IPS-11a (cell line): ENCODE measurements around the gene ZP1.

ENCODE experiments used
- H3K4me3 ChIP-seq: one replicate; pipeline ENCODE4 v1.5.1; 2013; ENCODE audit warnings: low read depth, low read length, control low read depth

The ZP1 gene

DNA sequence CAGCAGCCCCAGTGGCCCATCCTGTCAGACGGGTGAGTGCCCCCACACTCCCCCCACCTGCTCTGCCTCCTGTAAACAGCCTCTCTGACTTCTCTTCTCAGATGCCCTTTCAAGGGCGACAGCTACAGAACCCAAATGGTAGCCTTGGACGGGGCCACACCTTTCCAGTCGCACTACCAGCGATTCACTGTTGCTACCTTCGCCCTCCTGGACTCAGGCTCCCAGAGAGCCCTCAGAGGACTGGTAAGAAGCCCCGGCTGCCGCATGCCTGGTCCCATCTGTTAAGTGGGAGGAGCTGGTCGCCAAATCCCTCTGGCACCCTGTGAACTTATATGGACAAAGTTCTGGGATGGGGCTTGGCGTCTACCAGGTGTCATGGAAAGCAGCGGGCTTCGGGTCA is 6.2 kb downstream of the ZP1 start:
- H3K4me3 ChIP-seq: no peak overlapping the region

DNA sequence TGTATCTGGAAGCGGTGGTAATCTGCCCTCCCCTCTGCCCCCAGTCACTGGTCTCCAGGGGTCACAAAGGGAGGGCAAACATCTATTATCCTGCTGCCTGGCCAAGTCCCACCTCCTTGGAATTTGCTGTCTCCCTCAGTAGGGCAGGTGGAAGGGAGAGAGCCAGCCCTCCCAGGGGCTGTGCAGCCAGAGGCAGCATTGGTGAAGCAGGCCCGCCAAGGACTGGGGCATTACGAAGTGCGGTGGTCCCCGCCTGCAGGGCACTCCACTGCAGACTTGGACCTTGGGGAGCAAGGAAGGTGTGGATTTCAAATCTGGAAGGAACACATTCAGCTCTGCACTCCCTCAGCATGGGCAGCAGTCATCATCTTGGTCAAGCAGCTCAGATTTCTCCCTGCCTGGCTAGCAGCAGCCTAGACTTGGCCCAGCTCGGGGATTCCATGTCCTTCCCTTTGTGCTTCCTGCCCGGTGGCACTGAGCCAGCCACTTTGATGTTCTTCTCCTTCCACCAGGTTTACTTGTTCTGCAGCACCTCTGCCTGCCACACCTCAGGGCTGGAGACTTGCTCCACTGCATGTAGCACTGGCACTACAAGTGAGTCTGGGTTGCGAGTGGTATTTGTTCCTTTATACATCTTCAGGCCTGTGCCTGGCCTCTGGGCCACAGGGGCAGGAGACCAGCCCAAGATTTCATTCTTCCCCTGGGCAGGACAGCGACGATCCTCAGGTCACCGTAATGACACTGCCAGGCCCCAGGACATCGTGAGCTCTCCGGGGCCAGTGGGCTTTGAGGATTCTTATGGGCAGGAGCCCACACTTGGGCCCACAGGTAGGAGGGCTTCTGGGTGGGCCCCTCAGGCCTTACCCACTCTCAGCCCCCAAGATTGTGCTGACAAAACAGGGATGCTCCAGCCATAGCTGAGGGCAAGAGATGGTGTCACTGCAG is 7.4 kb downstream of the ZP1 start:
- no peak overlapping the region for H3K4me3 ChIP-seq

DNA sequence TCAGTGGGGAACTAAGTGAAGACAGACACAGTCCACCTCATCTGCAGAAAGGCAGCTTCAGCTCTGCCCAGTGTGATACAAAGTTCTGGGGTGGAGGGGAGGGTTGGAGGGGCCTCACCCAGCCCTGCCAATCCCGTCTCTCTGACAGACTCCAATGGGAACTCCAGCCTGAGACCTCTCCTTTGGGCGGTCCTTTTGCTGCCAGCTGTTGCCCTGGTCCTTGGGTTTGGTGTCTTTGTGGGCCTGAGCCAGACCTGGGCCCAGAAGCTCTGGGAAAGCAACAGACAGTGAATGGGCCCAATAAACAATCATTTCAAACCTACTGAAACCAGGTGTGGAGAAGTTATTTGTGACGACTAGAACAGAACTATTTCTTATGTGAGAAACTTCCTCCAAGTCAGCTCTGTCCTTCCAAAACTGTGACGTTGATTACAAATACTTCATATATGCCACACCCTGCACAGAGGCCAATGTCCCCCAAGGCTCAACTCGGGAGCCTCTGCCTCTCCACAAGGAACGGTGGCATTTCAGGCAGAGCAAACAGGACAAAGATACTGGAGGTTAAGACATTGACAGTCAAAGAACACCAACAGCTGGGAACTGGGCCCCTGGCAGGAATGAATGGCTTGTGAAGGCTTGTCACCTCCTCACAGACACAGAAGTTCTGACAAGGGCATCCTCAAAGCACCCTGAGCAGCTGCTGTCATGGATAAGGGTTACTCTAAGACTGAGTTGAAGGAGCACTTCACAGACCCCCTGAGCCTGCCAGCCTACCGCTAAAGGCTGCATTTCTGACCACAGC is 8.2 kb downstream of the ZP1 start:
- no peak overlapping the region for H3K4me3 ChIP-seq

DNA sequence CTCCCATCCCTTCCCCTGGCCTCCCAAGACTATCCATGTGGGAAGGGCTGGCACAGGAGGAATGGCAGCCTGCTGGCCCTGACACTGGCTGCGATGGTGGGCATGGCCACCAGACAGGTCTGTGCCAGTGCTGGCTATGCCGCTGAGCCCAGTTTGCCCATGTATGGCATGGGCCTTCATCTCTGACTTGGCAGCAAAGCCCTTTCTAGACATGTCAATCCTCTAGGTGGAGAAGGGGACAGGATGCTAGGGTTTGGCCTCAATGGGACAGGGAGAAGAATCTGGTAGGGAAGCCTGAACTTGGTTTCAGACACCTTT is 8.8 kb downstream of the ZP1 start:
- no peak overlapping the region for H3K4me3 ChIP-seq

DNA sequence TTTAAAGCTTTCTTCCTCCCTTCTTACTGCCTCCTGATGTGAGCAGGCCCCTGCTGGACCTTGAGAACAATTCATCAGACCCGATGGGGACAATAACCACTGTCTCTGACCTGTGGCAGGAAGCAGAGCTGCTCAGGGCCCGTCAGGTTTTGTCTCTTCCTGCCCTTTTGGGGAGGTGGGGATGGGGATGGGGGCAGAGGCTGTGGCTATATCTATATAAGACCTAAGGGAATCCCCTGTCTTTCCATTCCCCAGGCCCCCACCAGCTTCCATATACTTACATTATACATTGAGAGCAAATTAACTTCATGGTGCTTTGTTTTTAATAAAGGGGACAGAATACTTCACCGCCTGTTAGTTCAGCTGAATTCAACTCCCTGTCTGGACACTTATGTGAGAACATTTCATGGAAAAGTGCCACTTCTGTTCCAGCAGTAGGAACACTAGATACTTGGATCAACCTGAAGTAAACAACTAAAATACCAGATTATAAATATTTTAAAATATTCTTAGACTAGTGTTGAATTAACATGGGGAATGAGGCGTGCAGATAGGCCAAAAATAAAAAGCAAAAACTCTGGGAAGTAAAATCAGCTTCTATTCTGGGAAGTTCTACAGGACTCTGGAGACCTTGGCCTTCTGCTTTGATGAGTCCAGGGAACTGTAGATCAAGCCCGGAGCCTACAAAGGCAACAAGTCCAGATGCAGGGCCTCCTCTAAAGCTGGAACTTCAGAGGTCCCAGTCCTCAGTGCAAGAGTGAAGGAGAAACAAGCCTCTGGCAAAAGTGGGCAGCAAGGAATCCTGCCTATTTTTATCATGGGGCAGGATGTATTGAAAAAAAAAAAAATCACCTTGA is 11.1 kb downstream of the ZP1 start:
- no peak overlapping the region for H3K4me3 ChIP-seq

DNA sequence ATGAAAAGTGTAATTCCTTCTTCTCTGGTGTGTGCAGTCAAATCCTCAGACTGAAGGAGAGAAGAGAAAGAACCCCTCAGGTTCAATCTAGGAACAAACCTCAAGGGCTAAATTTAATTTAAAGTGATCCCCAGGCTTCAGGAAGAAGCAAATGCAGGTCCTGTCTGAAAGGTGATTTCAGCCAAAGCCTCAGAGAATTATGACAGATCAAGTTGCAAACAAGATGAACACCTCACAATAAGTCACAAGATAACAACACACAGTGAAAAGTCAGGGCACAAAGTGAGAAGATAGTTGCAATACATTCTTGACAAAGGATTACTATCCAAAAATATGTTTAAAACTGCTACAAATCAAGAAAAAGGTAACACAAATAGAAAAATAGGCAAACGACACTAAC is 11.8 kb downstream of the ZP1 start:
- no peak overlapping the region for H3K4me3 ChIP-seq

DNA sequence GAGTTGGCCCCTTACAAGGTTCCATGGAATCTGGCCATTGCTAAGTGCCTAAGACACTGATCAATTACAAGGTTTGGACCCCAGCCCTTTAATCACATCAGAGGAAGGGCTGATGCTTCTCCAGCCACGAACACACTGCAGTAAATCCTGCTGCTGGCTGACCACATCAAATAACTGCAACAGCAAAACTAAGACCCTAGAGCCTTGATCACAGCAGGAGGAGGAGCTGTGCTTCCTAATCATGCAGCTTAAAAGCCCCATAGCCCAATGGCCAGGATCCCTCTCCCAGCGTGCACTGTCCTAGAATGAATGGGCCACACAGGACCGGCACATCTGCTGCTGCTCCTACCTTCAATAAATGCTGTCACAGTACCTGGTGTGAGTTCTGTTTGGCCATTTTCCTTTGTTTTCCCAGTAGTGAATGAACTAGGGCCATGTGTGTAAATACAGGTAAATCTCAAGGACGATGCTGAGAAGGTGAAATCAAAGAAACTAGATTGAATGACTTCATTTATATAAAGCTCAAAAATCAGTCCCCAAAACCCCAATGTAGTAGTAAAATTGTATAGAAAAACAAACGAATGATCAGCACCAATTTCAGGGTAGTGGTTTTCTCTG is 12.7 kb downstream of the ZP1 start:
- H3K4me3 ChIP-seq: no peak overlapping the region

DNA sequence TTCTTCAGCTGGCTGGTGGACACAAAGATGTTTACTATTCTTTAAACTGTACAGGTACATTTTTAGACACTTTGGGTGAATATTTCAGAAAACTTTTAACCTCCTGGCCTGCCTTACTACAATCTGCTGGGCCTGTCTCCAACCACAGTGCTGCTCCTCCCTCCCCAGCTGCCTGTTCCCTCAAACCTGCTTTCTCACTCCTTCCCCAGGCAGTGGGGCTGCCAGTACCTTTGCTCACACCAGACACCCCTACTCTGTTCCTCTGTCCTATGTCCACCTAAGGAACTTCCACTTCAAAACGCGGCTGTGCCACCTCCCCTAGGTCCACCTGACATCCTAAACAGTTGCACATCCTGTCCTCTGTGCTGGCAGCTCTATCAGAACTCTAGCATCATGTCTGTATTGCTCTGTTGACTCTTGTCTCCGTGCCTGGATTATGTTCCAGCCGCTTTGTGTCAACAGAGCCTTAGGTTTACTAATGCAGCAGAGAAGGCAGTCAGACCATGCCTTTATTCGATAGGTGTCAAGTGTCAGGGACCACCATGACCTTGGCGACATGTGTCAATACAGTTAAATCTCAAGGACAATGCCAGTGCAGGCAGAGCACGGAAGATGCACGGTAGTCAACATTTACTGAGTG is 13.4 kb downstream of the ZP1 start:
- H3K4me3 ChIP-seq: no peak overlapping the region

DNA sequence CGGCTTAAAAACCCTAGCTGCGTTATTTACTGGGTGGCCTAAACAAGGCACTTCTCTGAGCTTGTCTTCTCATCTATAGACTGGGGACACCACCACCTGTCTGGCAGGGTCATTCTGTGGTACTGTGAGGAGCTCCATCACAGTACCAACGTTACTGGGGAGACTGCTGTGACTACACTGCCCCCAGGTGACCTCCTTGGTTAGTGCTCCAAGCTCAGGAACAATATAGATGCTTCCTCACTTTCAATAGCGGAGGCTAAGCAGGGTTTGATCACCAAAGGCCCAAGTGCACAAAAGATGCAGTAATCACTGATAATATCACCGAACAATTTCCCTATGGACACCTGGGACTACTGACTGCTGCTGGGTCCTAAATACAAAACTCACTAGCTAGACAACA is 20.2 kb downstream of the ZP1 start:
- H3K4me3 ChIP-seq: no peak overlapping the region

DNA sequence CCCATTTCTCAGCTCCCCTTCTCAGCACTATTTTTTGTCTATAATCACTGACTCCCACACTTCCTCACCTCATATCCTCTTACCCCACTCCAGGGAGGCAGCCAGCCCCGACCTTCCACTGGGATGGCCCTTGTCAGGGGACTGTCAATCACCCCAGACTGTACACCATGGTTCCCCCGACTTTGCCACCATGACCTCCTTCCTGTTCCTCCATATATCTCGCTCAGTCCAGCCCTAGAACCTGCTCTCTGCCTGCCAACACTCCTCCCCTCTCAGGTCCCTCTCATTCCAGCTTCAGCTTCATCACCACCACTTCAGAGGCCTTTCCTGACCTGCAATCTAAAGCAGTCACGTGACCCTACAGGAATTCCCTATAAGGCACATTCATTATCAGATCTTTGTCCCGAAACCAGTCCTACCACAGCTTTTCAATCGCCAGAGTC is 22.5 kb downstream of the ZP1 start:
- no peak overlapping the region for H3K4me3 ChIP-seq

DNA sequence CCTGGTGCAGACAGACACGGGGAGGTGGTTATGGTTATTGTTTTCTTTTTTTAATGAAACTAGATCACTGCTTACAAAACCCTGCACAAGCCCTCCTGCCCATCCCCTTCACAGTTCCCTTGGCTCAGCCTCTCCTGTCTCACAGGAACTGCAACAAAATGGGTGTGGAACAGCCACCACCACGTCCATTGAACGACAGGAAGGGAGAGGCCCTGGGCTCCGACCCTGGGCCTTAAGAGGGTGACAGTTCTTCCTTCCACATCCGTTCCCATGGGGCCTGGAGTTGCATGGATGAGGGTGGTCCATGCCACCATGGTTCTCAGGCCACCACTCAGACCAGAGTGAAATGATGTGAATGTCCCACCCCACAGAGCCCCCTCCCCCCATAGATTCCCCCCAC is 23.4 kb downstream of the ZP1 start:
- H3K4me3 ChIP-seq: no peak overlapping the region

DNA sequence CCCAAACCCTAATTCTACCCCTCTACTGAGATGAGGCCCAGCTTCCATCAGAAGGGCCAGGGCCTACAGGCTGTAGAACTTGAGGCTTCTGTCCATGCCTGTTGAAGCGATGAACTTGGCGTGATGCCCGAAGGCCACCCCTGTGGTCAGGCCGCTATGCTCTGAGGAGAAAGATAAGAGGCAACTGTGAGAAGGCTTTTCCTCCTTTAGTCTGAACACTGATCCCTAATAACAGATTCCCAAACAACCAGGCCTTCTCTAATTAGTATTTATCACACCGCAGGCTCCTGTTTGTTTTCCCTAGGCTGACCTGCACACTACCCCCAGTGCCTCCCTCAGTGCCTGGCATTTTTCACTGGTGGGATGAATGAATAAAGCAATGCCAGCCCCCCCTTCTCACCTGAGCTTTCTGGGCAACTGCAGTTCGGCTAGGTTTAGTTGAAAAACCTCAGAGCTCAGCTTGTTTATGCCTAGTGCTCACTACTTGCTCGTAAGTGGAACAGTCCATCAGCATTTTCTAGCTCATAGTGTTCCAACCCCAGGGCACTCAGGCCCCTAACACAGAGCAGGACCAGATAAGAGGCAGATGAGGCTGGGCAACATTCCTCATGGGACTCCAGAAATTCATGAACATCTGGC is 23.9 kb downstream of the ZP1 start:
- no peak overlapping the region for H3K4me3 ChIP-seq

DNA sequence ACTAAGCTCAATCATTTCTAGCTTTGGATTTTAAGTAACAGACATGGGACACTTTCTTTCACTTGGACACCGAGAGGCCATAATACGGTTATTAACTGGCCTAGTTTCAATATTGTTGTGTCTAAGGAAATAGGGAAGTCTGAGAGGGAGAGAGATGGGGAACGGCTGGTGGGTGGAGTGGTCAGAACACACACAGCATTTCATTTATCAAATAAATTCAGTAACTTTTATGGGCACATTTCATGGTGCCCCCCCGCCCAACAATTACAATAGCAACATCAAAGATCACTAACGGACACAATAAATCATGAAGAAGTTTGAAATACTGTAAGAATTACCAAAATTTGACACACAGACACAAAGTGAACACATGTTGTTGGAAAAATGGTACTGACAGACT is 28.3 kb downstream of the ZP1 start:
- H3K4me3 ChIP-seq: no peak overlapping the region

DNA sequence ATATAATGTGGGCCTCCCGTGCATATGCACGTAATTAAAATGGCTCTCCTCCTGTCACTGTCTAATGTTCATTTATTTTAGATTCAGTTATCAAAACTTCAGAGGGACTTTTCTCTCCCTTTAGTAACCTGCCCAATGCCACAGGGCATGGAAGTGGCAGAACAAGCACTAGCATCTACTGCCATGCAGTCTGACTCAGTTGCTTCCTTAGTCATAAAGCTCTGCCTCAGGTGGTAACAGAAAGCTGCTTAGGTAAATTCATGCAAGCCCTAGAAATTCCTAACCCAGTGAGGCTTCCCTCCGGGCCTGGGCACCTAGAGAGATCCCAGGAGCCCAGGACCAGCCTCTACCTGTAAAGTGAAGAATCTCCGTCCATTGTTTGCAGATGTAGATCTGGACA is 30.2 kb downstream of the ZP1 start:
- no peak overlapping the region for H3K4me3 ChIP-seq

DNA sequence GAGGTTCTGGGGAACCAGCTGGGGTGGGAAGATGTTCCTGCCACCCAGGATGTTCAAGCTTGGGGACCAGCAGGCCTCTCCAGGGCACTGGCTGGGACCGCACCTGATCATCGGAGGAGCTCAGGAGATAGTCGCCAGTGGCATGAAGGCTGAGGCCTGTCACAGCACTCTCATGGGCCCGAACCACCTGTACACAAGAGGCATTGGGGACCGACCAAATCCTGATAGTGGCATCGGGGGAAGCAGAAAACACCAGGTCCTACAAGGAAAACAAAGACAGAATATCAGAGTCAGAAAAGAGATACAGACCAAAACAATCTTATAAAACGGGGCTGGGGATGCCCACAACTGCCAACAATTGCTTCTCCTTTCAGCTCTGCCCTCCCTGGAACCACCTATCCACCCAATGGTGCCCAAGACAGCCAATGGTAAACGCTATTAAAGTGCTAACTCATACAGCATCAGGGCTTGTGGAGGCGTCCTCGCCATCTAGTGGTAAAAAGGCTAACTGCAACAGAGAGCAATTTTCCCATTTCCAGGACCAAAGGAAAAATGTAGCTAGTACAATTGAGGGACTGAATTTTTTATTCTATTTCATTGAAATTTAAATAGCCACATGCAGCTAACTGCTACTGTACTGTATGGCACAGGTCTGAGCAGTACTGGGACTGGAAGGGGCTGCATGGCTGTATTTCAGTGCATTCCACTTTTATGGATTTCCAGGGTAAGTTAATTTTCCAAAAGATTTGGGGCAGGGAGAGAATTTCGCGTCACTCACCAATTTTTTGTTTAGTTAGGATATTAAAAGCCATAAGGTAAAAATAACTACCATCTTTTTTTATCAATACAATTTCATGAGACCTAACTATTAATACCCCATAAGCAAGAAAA is 31.9 kb downstream of the ZP1 start:
- no peak overlapping the region for H3K4me3 ChIP-seq

DNA sequence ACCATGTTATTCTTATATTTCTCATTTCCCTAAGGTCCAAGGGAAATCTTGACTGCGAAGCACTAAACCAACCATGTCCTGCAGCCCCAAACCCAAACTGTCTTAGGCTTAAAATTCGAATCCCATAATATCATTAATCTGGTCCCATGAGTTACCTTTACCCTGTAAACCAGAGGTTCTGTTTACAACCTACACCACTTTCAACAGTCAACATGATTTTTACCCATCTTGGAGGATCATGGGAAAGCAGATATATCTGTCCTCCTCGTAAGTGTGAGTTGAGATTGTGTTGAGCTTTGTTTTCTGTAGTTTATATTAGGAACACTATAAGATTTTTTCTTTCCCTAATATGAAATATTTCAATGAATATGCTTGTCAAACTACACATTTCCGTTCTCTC is 32.6 kb downstream of the ZP1 start:
- no peak overlapping the region for H3K4me3 ChIP-seq

DNA sequence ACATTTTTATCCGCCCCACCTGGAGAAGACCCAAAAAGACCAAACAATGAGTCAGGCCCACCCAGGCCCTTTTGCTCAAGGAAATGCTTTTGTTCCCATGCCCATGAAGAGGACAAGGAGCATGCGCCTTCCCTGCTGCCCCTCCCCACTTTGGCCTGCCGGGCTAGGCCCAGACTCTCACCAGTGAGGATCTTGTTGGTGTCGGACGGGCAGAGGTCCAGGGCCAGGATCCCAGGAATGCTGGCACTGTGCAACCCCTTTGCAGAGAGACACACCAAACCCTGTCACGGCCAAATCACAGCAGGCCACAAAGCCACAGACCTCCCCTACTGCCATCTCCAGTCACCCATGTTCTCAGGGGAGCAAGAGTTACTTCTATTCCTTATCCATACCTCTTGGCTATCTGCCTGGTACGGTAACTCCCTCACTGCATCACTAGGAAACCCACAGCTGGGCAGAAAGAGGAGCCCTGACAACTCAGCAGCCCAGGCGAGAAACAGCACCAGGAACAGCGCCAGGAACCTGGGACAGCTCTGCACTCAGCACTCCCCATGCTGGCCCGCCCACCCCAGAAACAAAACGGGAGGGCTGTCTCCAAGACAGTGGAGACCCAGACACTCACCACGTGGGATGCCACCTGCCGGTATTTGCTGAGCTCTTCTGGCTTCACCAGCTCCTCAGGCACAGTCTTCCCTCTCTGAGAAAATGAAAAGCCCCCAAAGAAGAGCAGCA is 33.5 kb downstream of the ZP1 start:
- H3K4me3 ChIP-seq: no peak overlapping the region

DNA sequence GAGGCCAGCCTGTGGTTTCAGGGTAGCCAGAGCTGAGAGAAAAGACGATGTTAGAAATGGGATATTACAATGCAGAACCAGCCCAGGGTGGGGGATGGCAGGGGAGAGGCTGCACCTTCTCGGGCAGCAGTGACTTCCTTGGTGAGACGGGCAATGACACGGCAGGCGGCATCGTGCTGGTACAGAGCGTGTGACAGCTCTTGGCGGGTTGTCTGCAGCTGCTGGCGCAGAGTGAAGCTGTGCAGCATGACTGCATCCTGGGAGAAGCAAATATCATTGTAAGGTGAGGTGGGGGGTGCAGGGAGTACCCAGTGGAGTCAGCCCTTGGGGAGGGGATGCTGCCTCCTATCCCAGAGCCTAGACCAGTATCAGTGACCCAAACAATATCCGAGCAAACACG is 35.3 kb downstream of the ZP1 start:
- H3K4me3 ChIP-seq: no peak overlapping the region
